ENCODE measurements around the gene TAOK2. TPM values are rescaled to one million over a fixed set of nuclear protein-coding genes. Genes with fewer than 3 reads are reported as not detected.

Gene TAOK2
- total and polyA plus RNA-seq, 3 donors from 2014 or later = 66.5 to 140 (median 126) TPM

DNA sequence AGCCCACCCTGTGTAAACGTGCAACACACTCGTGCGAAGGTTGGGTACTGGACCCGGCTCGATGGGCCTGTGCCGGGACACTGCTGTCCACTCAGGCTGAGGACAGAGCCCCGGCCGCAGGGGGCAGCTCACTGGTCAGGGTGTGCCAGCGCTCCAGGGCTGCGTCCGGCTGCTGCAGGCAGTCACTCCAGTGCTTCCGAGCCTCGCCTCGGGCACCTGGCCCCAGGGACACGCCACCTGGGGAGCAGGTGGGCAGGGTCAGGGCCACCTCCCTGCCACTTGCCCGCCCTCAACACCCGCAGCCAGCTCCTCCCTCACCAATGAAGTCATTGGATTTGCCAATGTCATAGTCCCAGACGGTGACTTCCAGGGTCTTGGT is 32.4 kb downstream of the TAOK2 start:
- Histone ChIP-seq H3K27me3 (no peaks in the 10 kb centered on the region), H3K27ac (no peak overlapping the region), H3K4me3 (no peak overlapping the region), H3K9me3 (no peaks in the 10 kb centered on the region), H3K4me1 (peaks cover 7% of the 10 kb centered on the region), H3K36me3 (ENCODE audit: low read depth, missing control alignments) (no peaks in the 10 kb centered on the region)
- no peak for DNase-seq
- intact Hi-C loops (cut with DNase I; ENCODE audit: low total_unique reads) = no loop called here
- TF ChIP-seq, protein P1, sequence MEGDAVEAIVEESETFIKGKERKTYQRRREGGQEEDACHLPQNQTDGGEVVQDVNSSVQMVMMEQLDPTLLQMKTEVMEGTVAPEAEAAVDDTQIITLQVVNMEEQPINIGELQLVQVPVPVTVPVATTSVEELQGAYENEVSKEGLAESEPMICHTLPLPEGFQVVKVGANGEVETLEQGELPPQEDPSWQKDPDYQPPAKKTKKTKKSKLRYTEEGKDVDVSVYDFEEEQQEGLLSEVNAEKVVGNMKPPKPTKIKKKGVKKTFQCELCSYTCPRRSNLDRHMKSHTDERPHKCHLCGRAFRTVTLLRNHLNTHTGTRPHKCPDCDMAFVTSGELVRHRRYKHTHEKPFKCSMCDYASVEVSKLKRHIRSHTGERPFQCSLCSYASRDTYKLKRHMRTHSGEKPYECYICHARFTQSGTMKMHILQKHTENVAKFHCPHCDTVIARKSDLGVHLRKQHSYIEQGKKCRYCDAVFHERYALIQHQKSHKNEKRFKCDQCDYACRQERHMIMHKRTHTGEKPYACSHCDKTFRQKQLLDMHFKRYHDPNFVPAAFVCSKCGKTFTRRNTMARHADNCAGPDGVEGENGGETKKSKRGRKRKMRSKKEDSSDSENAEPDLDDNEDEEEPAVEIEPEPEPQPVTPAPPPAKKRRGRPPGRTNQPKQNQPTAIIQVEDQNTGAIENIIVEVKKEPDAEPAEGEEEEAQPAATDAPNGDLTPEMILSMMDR (IDR thresholded peaks at IDR 0.05) = no peak
- TF ChIP-seq POLR2A (IDR thresholded peaks at IDR 0.05) = no peak
- WGBS, 2 donors = 92% methylated on average over 18 of the region's 18 CpGs; no CpG with 5 or more reads in 1 of the 2 donors

DNA sequence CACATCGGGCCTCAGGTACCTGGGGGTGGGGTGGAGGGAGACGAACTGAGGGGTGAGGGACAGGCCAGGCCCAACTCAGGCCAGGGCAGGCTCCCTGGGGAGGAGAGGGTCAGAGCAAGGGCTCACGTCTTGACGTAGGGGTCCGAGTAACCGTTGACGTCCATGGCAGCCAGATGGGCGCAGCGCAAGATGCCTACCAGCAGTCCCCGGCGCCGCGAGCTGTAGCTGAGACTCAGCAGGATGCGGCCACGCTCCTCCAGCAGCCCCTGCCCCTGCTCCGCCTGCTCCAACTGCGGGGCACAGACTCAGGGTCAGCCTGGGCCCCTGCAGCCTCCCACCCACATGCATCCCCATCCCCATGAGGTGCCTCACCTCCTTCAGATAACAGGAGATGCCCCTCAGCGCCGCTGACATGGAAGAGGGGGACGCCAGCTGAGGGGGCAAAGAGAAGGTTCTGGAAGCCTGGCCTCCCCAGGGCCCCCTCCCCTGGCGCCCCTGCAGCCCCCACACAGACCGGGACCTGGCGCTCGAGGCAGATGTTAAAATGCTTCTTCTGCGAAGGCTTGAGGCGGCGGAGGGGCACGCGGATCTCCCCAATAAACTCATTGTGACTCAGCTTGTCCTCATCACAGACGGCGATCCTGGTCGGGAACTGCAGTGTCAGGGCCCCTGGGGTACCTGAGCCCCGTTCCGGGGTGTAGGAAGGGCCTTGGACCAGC is 33.1 kb downstream of the TAOK2 start:
- Histone ChIP-seq H3K36me3 (ENCODE audit: low read depth, missing control alignments) (no peaks in the 10 kb centered on the region), H3K4me1 (peaks cover 8% of the 10 kb centered on the region), H3K9me3 (no peaks in the 10 kb centered on the region), H3K27me3 (no peaks in the 10 kb centered on the region), H3K27ac (no peak overlapping the region), H3K4me3 (no peak overlapping the region)
- intact Hi-C loops (cut with DNase I; ENCODE audit: low total_unique reads) = no loop called here
- no peak for DNase-seq
- no peak for TF ChIP-seq POLR2A (IDR thresholded peaks at IDR 0.05)
- TF ChIP-seq, protein P1 (IDR thresholded peaks at IDR 0.05) = no peak
- WGBS, 2 donors = 85 to 89% methylated on average over 15 to 34 of the region's 34 CpGs

DNA sequence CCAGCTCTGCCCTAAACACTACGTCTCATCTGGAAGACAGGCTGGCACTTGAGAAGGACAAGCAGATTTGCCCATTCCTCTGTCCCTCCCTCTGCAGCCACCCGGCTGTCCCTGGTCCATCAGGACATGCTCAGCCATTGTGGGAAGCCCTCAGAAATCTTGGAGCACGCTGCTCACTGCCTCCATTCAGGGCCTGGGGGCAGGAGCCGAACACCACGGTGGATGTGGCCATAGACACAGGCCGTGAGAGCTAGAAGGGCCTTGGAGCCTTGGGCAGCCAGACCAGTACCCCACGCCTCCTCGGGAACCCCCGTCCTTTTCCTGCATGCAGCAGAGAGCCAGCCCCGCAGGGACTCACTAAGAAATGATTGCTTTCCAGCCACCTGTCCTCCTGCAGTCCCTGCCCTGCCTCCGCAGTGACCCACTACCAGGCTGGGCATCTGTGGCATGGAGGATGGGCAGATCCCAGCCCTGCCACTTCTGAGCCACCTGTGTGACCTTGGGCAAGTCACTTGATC is 33.8 kb downstream of the TAOK2 start:
- Histone ChIP-seq H3K4me3 (no peak overlapping the region), H3K4me1 (peaks cover 8% of the 10 kb centered on the region), H3K36me3 (ENCODE audit: low read depth, missing control alignments) (no peaks in the 10 kb centered on the region), H3K9me3 (no peaks in the 10 kb centered on the region), H3K27ac (no peak overlapping the region), H3K27me3 (no peaks in the 10 kb centered on the region)
- TF ChIP-seq POLR2A (IDR thresholded peaks at IDR 0.05) = no peak
- TF ChIP-seq, protein P1 (IDR thresholded peaks at IDR 0.05) = no peak
- intact Hi-C loops (cut with DNase I; ENCODE audit: low total_unique reads) = no loop called here
- 71 to 100% methylated on average over 1 to 11 of the region's 11 CpGs for WGBS, 2 donors
- no peak for DNase-seq

DNA sequence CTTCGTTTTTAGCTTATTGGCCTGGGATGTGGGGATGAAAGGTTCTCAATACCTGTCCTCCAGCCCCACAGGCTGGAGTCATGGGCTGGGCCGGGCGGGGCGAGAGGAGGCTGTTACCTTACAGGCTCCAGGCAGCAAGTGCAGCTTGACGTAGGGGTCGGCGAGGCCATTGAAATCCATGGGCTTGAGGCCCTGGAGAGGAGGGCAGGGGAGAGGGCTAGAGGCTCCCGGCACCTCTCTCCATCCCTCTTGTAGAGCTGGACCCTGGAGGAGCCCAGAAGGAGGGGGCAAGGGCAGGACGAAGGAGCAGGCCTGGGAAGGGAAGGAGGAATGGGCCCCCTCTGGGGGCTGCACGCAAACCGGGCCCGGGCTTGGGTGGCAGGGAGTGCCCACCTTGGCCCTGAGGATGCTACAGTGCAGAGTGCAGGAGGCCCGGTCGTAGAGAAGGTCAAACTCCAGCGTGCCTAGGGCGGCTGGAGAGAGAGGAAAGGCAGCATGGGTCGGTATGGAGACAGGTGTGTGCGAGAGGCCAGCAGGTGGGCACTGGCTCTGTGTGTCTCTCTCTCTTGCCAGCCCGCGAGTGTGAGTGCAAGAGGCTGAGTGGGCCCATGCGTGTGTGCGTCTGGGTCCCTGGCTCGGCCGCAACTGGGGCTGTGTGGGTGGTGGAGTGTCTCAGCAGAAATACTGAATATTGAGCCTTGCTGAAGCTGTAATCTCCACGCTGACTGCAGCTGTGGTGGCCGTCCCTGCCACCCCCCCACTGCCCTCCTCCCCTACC is 35.6 kb downstream of the TAOK2 start:
- intact Hi-C loops (cut with DNase I; ENCODE audit: low total_unique reads) = no loop called here
- Histone ChIP-seq H3K9me3 (no peaks in the 10 kb centered on the region), H3K36me3 (ENCODE audit: low read depth, missing control alignments) (no peaks in the 10 kb centered on the region), H3K27ac (no peak overlapping the region), H3K4me3 (no peak overlapping the region), H3K4me1 (peaks cover 8% of the 10 kb centered on the region), H3K27me3 (no peaks in the 10 kb centered on the region)
- WGBS, 2 donors = 64 to 72% methylated on average over 22 to 25 of the region's 26 CpGs
- TF ChIP-seq POLR2A (IDR thresholded peaks at IDR 0.05) = no peak
- TF ChIP-seq, protein P1 (IDR thresholded peaks at IDR 0.05) = no peak
- DNase-seq = no peak

All from testis (tissue), 3 donors.